BJ (cell line): ENCODE measurements around the gene TTLL4. TPM values are rescaled to one million over a fixed set of nuclear protein-coding genes. Genes with fewer than 3 reads are reported as not detected.

Source experiments
- CTCF ChIA-PET: fragments of 350-600 bp; formaldehyde crosslinking; extraction: SDS; loops from one replicate; lab custom pipeline; 2021; ENCODE audit warnings: antibody characterized with exemption, inconsistent platforms; lab: Yijun Ruan, JAX
- POLR2A ChIA-PET: fragments of 300-600 bp; sonication (Branson Sonifier 250); formaldehyde crosslinking; extraction: SDS; loops from one replicate; lab custom pipeline; 2021; ENCODE audit warnings: antibody characterized with exemption; lab: Charles Lee
- DNase-seq: peaks from one replicate; pipeline ENCODE4 v3.0.0-alpha.2; 2011; ENCODE audit warnings: low read depth
- H3K27me3 ChIP-seq: 2 replicates; pipeline ENCODE4 v1.6.0; 2011; ENCODE audit warnings: low read length; ENCODE audit not compliant: control insufficient read depth, insufficient read depth
- H3K36me3 ChIP-seq: 2 replicates; pipeline ENCODE4 v1.5.1; 2011; ENCODE audit warnings: low read length; ENCODE audit not compliant: control insufficient read depth, insufficient read depth
- H3K4me3 ChIP-seq: 2 replicates; pipeline ENCODE4 v1.5.1; 2011; ENCODE audit warnings: low read depth, mild to moderate bottlenecking, control low read depth, low read length
- CTCF ChIP-seq: IDR thresholded peaks from 2 replicates; pipeline ENCODE4 v1.5.1; 2011; ENCODE audit warnings: low read depth, mild to moderate bottlenecking, control low read depth, inconsistent platforms, low read length, moderate library complexity; ENCODE audit not compliant: insufficient read depth
- polyA plus RNA-seq: library from polyadenylated mRNA; depleted of rRNA; stranded (reverse); fragments of >200 nt; gene quantifications from 2 replicates; pipeline ENCODE4 v1.2.3, GENCODE V29; 2011

The TTLL4 gene
- polyA plus RNA-seq, 1 experiment: 14.1 TPM

DNA sequence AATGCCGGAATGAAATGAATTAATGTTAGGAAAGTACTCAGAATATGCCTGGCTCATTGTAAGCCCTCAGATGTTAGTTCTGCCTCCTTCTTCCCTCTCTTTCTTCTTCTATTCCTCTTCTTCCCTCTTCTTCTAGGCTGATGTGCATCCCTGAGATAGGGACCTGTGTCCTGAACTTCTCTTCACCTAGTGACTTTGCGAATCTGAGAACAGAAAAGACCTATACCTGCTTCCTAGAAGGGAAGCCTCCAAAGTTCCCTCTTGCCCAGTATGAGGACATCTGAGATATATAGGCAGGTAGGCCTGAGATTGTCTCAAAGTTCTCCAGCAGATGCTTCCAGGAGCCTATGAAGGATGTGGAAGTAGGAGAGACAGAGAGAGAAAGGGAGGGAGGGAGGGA lies 63.2 kb downstream of the TTLL4 start:
- no peak for DNase-seq
- ChIA-PET POLR2A (no interaction called here), CTCF (interaction anchor here (1.7 kb wide), 1 partner anchor 74 kb away, joined by 4 read pairs; no protein-coding TSS in a partner anchor)
- Histone ChIP-seq H3K36me3 (no peaks in the 10 kb centered on the region; the same call in 1 of the 2 replicates), H3K27me3 (no peaks in the 10 kb centered on the region), H3K4me3 (no peak overlapping the region)
- TF ChIP-seq CTCF: no peak

DNA sequence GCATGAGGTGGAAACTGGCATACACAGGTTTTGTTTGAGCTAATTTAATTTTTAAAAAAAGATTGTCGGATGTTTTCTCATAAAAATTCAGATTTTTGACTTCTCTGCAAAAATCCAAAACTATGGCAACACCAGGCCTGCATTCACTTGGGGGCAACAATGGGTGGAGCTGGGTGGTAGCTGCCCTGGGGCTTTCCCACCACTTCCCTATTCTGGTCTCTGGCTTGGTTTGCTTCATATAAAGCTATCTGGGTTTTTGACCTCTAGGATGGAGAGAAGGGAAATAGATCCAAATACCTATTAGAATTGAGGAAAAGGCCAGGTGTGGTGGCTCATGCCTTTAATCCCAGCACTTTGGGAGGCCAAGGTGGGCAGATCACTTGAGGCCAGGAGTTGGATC lies 65.9 kb downstream of the TTLL4 start:
- ChIA-PET CTCF (no interaction called here), POLR2A (no interaction called here)
- Histone ChIP-seq H3K36me3 (no peaks in the 10 kb centered on the region; the same call in 1 of the 2 replicates), H3K27me3 (no peaks in the 10 kb centered on the region), H3K4me3 (no peak overlapping the region)
- DNase-seq: no peak
- no peak for TF ChIP-seq CTCF

- H3K36me3 ChIP-seq: no peaks in the 10 kb centered on the region; the same call in 1 of the 2 replicates
- CTCF ChIA-PET: interaction anchor here (1.4 kb wide), 1 partner anchor 67 kb away, joined by 3 read pairs; the partner anchor contains the start of gene TTLL4
- H3K4me3 ChIP-seq: no peak overlapping the region
- no peak for TF ChIP-seq CTCF
- no peak for DNase-seq
- POLR2A ChIA-PET: no interaction called here
- no peaks in the 10 kb centered on the region for H3K27me3 ChIP-seq
These were observed 66.8 kb downstream of the TTLL4 start for GRCh38 chr2:218777276-218777990.

DNA sequence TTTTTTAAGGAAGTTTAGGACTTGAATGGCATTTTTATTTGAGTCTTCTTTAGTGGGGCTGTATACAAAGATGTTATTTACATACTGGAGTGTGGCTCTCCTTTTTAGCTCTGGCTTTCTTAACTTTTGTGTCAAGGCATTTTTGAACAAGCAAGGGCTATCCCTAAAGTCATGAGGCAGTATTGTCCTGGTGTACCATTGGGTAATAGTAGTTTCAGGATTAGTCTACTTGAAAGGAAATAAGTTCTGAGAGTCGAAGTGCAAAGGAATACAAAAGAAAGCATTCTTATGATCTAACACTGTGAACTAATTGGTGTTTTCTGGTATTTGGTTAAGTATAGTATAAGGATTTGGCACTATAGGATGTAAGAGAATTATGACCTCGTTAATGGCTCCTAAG lies 69.4 kb downstream of the TTLL4 start:
- no peak overlapping the region for H3K4me3 ChIP-seq
- H3K36me3 ChIP-seq: no peaks in the 10 kb centered on the region; the same call in 1 of the 2 replicates
- CTCF ChIA-PET: interaction anchor here (0.7 to 1.5 kb wide), 2 partner anchors 22 to 68 kb away, joined by 3 read pairs; no protein-coding TSS in a partner anchor
- TF ChIP-seq CTCF: no peak
- POLR2A ChIA-PET: no interaction called here
- H3K27me3 ChIP-seq: no peaks in the 10 kb centered on the region
- DNase-seq: no peak

DNA sequence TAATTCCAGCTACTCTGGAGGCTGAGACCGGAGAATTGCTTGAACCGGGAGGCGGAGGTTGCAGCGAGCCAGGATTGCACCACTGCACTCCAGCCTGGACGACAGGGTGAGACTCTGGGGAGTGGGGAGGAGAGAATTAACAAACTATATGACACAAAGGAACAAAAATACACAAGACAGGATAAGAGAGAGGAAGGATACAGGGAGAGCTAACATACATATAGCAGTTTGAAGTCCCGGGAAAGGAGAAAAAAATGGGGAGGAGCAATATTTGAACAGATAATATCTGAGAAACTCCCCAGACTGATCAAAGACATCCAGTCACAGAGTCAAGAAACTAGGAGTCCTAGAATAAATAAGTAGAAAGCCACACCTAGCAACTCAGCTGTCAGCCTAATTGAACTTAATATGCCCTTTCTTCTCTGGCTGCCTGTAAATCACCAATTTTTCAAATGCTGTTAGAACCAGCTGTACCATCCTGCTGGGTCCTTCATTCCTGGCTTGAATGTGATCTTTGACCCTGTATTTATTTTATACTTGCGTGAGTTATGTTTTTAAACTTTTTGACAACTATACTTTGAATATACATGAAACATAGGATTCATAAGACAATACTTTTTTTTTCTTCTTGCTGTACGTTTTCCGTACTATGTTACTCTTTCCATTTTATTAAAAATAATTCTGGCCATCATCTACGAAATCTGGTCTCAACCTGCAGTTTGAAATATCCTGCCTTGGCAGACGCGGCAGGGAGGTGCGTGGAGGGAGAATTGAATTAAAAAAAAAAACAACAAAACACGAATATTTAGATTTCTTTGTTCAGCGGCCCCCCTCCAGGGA lies 70.4 kb downstream of the TTLL4 start:
- Histone ChIP-seq H3K27me3 (no peaks in the 10 kb centered on the region), H3K4me3 (peak overlapping the region; percentile 61), H3K36me3 (no peaks in the 10 kb centered on the region; the same call in 1 of the 2 replicates)
- CTCF ChIA-PET: interaction anchor here (0.9 to 1.5 kb wide), 2 partner anchors 23 to 66 kb away, joined by 3 read pairs; no protein-coding TSS in a partner anchor
- POLR2A ChIA-PET: no interaction called here
- no peak for TF ChIP-seq CTCF
- DNase-seq: no peak
